Activated CD8-positive, alpha-beta memory T cell treated with anti-CD3 and anti-CD28 coated beads for 48 hours (primary cell): ENCODE data around the gene NRCAM.

Experiments
- DNase-seq, 3 experiments: peaks; one replicate each; pipeline ENCODE4 v3.0.0-alpha.2; 2020; ENCODE audit warnings: low read depth in 2 of 3, low spot score in 2 of 3

NRCAM gene

DNA sequence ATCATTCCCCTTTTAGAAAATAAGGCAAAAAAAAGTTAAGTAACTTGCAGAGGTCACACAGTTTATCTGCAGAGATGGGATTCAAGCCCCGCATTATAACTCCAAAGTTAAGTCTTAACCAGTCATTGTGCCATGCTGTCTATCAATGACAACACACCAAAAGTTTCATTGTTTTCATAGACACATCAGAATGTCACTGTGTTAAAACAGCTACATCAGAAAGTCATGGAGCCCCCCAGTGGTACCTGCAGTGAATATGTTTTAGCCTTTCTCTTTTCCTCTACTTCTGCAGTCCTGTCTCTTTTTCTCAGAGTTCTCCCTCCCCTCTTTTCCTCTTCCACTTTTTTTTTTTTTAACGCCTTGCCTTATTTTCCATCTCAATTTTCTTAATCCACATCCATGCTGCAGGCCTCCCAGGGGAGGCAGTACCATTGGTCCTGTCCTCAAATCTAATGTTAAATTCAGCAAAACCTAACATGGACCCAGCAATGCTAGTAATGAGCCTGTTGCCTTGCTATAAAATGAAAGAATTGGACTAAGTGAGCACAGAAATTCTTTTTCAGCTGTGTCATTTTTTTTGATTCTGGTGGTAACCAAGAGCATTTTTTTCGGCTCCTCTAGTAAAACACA is 3.8 kb upstream of the NRCAM start:
- no peak for DNase-seq

DNA sequence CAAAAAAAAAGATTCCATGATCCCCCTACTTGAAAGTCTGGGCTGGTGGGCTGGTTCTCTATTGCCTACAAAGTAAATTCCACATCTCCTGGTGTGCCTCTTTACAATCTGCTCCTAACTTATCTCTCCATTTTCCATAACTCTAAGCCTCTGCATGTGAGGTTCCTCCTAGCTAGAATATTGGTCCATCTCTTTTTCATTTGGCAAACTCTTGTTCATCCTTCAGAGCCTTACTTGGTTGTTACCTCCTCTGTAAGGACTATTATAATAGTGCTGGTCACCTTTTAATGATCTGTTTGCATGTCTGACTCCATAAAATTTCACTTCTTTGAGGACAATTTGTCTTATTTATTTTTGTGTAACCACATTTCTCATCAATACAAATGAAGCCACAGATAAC is 1.6 kb upstream of the NRCAM start:
- no peak for DNase-seq

DNA sequence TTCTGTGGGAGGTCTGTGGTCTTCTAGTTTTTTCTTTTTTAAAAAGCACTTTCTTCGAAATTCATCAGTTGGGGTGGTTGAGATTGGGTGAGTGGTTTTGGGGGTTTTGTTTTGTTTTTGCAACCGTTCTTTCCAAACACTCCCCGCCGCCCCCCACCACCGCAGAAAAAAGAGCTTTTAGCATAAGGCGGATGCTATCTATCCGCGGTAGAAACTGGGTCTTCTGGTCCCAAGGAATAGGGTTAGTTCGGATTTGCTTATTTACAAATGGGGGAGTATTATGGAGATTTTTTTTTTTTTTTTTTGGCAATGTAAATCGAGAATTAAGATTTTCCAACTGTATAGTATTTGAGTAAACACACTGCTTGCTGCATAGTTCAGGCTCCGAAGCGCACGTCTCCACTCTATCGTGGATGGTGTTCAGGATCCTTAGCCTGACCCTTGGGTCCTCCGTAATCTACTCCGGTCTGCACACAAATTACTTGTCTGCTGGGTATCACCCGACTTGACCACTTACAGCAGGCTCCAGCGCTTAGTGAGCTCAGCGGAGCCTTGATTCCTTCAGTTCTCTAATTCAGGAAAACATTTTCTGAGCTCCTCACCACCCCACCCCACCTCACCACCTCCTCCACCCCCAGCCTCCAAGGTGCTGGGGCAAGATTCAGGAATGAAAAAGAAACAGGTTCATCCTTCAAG is 757 bp upstream of the NRCAM start:
- no peak for DNase-seq

DNA sequence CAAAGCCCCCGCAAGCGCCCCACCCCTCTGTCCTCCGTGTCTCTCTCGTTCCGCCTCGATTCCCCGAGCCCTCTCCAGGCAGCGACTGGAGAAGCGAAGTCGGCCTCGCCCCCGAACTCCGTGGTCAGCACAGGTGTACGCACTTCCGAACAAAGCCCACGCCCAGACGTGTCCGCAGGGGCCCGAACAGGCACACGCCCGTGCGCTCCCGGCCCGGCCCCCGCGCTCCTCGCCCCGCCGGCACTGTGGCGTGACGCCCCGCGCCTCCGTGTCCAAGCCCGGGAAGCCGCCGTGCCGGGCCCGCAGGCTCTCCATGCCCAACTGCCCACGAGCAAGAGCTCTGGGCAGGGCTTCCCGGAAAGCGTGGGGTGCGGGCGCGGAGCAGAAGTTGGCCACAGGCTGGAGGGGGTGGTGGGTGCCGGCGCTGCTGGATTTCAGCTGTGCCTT is 662 bp downstream of the NRCAM start:
- DNase-seq, result no peak

DNA sequence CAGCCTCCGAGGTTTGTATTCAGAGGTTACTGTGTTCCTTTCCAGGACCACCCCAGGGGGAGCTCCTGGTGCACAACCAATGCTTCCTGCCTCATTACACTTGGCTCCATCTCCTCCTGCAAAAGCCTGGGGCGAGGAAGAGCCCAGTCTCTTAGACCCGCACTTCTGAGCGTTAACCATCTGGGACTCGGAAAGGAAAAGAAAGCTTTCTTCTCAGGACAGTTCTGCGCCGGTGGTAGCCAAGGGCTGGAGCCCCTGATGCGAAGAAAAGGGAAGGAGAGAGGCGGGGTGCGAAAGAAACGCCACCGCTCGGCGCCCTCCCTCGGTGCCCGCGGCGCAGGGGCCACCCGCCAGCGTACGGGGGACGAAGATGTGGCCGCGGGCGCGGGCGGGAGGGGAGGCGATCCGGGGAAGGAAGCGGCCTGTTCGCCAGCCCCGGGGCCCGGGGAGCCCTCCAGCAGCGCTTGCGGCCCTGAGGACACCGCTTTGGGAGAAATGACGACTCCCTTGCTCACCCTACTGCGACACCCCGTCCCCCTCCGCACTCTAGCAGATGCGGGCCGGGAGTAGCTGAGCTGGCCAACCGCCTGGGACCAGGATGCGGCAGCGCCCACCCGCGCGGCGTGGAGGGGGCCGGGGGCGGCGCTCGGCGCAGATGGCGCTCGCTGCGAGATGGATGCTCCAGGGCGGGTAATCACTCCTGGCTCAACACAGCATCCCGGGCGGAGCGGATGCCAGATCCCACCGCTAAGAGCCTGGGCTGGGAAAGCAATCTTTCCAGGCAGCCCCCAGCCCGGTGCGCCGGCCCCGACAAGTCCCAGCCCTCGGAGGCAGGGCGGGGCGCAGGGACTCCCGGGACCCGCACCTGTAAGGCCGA is 1.3 kb downstream of the NRCAM start:
- peak in 1 of 3 experiments; percentile 5 for DNase-seq

DNA sequence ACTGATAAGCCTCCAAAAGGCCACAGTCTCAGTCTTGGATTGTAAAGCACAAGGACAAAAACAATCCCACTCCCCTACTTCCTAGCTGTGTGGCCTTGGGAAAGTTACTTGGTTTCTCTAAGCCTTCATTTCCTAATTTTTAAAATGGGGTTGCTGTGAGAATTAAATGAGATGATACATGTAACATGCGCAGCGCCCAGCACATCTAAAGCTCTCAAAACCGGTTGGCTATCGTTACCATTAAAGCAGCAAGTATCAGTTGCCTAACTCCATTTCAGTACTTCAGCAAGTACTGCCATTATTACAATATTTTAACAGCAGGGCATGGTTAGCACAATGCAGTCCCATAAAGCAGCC is 1.9 kb downstream of the NRCAM start:
- DNase-seq, result no peak

DNA sequence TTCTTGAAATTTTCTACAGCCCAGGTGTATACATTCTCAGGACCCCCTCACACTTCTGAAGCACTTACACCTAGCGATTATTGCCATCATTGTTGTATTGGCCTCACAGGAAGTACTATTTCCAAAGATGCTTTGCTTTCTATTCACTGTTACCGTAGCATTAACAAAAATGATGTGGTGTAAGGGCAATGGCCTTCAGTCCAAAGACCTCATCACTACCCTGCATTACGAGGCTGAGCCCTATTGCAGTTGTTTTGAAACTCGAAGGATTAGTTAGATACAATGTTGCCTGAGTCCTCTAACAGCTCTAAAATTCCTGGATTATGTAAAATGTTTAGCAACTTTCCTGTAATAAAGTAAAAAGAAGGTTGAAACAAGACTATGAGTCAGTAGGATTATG is 2.9 kb downstream of the NRCAM start:
- no peak for DNase-seq

DNA sequence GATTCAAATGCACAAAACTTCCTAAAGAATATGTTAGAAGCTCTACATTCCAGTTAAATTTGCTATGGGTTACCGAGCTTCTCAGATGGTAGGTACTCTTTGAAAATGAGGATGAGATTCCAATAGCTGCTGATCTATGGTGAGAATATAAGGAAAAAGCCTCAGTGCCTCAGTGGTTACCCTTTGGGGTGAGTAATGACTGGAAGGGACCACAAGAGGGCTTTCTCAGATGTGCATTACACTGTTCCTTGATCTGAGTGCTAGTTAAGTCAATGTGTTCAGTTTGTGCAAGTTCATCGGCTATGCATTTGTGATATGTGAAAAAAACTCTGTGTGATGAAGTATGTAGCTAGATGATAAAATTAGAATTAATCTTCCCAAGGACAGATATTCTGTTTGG is 3.5 kb downstream of the NRCAM start:
- no peak for DNase-seq

DNA sequence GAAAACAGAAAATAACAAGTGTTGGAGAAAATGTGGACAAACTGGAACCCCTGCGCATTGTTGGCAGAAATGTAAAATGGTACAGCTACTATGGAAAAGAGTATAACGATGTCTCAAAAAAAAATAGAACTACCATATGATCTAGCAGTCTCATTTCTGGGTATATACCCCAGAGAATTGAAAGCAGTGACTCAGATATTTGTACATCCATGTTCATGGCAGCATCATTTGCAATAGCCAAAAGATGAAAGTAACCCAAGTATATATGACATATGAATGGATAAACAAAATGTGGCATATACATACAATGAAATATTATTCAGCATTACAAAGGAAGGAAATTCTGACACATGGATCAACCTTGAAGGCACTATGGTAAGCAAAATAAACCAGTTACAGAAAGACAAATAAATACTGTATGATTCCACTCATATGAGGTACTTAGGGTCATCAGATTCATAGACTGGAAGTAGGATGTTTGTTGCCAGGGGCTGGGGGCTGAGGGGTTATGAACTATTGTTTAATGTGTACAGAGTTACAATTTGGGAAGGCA is 4.9 kb downstream of the NRCAM start:
- DNase-seq, result no peak

DNA sequence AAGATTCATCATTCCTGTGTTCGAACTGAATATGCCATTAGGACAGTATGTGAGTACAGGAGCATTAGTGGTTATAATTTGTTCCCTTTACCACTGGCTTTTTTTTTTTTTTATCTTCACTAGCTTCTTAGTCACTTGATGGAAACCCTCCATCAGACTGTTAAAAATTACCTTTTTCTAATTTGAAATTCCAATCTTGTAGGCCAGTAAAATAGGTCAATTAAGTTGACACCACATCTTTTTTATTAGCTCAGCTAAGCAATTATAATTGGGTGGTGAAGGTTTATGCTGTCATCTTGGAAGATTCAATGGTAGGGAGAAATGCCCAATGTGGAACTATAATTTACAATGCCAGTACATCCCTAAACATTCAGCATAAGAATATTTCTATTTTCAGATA is 6.1 kb downstream of the NRCAM start:
- no peak for DNase-seq

DNA sequence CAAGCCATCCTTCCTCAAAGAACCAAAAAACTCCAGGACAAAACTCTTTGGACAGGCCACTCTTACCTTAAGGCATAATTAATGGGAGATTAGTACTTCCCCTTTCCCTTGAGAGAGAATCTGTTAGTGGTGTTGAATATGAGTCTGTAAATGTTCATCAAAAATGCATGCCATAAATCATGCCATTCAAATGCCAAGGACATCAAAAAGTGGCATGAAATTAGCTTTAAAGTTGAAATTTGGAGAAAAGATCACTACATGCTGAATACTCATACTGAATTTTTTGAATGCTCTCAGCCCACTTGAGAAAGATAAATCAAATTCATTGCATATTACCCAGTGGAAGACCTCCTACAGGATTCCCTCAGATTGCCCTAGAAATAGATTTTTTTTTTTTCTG is 6.7 kb downstream of the NRCAM start:
- DNase-seq, result no peak

DNA sequence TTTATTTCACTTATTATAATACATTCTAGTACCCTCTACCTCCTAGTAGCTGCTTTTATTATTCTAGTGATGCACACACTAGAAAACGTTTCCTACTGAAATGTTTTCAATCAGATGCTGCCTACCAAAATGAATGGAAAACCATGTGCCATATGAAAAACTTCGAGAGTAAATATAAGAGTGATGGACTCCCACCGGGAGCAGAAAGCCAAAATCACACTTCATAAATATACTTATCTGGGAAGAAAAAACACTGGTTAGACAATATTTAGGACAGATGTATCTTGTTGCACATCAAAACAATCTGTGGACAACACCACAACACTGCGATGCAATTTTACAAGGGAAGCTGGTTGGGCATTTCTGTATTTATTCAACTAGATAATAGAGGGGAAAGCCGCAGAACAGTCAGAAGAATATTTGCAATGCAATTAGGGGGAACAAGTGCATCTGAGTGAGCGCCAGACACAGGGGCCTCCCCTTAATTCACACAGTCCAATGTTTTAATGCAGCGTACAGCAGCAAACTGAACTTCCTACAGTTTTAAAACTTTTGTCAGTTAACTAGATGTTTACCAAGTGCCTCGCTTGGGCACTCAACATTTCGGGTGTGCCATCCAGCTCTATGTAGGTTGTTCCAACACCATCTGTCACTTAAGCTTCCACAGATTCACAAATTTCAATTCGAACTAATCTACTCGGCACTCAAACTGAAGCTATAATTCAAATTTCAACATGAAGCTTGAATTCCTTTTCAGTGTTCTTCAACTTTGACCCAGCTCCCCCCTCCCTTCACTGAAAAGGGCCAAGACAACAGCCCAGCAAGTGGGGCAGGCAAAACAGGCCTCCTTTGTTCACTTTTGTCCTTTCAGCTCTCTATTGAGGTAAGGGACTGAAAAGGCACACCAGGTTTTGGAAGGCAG is 7.4 kb downstream of the NRCAM start:
- no peak for DNase-seq

DNA sequence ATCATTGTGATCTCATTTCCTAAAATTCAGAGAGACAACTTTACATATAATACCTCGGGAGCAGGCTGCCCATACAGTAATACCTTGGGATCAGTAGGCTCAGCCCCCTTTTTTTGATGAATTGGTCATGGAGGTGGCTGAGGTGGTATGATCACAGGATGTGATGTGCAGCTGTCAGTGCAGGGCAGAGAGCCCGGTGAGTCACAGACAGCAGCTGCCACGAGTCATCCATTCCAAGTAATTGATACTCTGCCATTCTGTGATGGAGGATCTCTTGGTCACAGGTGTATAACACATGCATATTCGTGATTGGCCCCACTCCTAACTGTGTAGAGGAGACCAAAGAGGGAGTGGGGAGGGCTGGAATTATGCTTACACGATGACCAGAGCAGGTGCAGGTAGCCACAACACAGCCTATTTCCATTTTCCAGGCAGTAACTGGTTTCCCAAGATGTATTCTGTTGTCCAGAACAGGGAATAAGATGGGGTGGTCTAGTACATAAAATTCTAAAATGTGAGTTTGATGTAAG is 14.1 kb downstream of the NRCAM start:
- peak in 1 of 3 experiments; percentile 8 for DNase-seq

DNA sequence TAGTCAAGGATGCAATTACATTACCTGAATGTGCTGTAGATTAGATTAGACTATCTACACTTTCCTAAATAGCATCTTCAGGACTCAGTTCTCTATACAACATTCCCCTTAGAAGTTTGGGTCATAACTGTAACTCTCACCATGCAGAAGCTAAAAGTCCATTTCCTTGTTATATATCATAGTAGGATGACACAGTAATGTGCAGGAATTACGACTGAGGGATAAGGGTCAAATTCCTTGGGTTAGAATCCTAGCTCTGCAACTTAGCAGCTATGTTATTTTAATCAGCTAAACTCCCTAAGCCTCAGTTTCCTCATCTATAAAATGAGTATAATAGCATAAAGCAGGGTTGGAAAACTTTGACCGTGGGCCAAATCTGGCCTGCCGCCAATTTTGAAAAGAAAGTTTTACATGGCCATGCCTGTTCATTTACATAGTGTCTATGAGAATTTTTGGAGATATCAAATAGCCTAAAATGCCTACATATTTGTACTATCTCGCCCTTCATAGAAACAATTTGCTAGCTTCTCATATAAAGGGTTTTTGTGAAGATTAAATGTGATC is 14.8 kb downstream of the NRCAM start:
- DNase-seq, result no peak

DNA sequence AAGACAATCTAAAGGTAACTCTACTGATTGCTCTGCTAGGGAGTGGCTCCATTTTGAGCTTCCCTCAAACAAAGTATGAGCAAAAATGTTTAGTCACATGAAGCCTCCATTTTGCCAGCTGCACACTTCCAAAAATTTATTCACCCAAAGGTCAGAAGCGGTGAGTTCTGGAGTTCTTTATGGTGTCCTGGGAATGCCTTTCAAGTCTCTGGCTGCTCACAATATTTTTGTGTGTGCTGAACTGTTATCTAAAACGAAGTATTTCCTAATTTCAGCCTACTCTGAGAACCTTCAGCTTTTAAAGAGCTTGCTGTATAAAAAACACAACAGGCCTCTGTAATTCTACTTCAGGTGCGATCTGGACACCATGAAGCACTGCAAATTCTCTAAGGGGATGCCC is 15.6 kb downstream of the NRCAM start:
- DNase-seq, result no peak

DNA sequence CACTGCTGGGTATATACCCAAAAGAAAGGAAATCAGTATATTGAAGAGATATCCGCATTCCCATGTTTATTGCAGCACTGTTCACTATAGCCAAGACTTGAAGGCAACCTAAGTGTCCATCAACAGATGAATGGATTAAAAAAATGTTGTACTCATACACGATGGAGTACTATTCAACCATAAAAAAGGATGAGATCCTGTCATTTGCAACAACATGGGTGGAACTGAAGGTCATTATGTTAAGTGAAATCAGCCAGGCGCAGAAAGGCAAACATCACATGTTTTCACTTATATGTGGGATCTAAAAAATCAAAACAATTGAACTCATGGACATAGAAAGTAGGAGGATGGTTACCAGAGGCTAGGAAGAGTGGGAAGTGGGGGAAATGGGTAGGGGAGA is 19.3 kb downstream of the NRCAM start:
- no peak for DNase-seq

DNA sequence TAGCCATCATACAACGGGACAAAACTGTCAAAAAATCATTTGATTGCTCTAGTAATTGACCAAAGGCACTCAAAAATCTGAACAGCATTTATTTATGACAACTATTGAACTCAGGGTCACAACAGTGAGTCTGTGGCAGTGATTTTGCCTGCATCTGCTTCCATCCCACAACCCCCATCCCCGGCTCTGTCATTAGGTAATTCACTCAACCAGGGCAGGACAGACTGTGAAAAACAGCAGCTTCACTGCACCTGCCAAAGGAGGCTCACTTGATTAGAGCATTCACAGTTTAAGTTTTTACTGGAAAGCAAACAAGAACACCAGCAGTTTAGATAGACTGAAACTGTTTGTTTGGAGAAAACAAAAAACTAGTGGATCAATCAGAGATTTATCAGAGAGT is 22.2 kb downstream of the NRCAM start:
- DNase-seq, result no peak

DNA sequence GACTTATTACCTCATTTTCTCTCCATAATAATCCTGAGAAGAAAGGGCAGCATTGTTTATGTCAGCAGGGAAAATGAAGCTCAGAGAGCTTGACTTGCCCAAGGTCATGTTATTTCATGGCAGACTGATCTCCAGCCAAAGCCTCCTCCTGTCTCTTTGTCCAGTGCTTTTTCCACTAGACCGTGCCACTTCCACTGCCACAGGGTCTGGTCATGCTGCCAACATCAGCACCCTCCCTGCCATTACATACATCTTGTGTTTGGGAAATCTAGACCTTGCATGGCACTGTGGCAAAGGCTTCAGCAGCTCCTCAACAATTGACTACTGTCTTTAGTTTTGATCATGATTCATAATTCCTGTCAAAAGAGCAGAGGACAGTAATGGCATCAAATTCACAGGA is 25.1 kb downstream of the NRCAM start:
- no peak for DNase-seq

DNA sequence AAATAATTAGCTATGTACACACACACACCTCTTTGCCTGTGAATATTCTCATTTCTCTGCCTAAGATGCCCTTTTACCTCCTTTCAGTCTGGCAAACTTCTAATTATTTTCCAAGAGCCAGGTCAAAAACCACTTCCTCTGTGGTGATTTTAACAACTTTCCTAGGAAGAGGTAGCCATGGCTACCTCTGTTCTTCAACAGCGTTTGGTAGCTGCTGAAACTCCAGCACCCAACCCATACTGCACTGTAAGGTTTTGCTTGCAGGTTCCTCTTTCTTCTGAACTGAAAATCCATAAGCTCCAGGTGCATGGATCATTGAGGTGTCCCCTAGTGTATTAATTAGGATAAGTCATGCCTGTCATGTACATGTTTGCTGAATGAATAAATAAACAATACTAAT is 25.6 kb downstream of the NRCAM start:
- no peak for DNase-seq

DNA sequence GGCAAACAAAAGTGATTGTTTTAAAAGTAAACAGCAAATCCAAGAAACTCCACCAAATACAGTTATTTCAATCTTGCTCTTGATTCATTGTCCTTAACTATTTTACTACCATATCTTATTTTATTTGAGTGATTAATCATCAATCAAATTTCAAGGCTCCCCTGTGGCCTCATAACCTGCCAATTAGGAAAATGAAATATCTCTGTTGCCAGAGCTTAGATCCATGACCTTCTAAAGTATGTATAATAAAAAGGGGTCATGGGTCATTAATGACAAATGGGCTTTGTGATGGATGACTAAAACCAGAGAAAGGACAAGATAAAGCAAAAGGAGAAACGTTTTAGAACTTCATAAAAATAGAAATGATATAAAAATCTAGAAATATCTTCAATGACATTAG is 28.5 kb downstream of the NRCAM start:
- no peak for DNase-seq
